ENCODE results near the gene MEG3.

Gene MEG3

DNA sequence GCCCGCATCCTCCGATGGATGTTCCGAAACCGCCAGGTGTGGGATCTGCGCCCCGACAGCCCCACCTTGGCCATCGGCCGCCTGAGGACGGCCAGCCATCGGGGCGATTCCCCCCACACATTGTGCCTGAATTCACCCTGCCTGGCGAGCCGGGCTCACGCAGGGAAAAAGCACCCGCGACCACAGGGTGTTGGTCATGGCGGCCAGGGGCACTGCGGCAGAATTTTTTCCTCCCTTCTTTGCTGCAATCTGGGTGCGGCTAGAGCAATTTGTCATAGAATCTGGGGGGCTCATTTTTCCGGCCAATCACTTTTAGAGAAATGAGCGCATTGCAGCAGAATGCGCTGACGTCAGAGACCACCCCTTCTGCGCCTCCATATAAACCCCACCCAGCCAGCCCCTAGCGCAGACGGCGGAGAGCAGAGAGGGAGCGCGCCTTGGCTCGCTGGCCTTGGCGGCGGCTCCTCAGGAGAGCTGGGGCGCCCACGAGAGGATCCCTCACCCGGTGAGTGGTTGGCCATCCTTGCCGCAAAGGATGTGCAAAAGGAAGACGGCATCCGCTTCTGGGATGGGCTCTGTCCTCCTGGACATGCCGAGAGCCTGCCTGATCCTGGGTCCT is at the start of gene MEG3:
TSS of gene MEG3 (plus strand) at position 406 of the 619 bp plus-strand sequence.
- no peak for DNase-seq (ENCODE audit: low read depth)

DNA sequence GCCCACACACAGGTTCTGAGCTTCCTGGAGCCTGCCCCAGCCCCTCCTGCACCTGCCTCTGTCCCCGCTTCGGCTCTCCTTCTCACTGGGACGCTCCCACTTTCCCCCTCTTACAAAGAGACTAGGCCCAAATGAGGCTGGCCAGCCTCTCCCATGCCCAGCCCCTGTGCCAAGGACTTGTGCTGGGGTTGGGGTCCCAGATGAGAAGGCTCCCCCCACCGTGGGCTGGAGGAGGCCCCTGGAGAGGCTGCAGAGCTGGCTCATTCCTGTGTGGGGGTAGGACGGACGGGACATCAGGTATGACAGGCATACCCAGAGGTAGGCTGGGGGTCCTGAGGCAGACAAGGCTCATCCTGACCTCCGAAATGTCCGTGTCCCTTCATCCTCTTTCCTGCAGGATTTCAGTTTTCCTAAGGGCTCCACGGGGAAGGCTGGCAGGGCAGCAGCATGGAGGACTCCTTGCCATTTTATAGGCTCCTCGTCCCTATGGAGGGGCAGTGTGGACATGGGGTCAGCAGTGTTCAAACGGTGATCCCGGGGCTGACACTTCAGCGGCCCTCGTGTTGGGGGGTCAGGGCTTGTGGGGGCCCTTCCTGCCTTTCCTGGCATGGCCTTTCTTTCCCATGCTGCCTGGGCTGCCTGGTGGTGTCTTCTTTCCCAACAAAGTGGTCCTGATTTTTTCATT is 49.1 kb upstream of the MEG3 start:
- no peak for DNase-seq (ENCODE audit: low read depth)

DNA sequence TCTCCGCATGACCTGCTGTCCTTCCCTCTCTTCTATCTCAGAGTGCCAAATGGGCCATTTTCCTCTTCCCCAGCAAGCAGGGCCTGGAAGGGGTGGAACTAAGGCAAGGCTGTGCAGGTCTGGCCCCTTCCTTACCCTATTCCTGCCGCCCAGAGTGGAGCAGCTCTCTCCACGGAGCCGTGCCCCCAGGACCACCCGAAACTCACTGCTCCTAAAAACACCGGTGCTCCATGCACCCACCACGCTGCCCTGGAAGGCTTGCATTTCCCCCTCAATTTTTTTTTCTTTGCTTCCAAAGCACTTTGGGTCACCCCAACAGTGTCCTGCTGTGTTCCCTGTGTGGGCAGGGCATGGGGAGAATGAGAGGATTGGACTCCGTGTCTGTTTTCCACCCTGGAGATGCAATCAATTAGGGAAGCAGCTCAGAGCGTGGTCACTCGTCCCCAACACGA is 48.5 kb upstream of the MEG3 start:
- no peak for DNase-seq (ENCODE audit: low read depth)

DNA sequence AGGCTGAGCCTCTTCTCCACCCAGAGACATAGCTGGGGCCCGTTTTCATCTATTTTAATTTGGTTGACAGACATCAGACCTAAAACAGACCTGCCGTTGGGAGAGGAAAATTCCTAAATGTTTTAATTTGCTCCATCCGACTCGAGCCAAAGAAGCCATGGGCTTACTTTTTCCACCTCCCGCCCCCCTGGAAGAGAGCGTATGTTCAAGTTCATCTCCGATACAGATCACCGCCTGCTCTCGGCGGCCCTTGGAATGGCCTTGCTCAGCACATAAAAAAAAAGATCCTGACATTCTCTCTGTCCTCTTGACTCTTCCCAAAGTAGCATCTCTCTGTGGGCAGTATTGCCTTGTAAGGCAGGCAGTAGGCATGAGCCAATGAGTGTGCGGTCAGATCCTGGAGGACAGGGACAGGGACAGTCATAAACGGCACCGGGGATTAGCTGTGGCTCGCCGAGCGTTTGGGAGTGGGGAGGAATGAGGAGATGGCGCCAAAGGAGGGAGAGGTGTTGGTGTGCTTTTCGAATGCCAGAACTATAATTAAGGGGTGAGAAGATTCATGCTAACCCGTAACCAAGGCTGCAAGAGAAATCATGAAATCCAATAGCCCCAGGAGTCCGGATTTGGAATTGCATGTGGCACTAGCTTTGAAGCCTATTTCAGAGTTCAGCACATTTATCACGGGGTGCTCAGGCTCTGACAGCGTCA is 47.9 kb upstream of the MEG3 start:
- DNase-seq (ENCODE audit: low read depth), result no peak

DNA sequence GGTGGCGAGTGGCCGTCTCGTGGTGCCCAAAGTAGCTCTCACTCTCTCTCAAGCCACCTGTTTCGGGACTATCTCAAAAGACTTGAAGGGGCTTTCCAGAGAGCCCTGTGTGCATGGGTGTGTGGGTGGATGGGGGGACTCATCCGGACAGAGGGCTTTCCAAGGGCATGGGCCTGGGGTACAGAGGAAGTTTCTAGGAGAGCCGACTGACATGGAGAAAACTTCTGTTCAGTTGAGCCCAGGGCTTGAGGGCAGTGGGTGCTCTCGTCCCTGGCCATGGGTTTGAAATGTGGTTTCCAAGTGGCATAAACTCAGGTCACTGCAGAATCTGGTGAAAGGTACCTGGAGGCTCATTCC is 47.4 kb upstream of the MEG3 start:
- no peak for DNase-seq (ENCODE audit: low read depth)

DNA sequence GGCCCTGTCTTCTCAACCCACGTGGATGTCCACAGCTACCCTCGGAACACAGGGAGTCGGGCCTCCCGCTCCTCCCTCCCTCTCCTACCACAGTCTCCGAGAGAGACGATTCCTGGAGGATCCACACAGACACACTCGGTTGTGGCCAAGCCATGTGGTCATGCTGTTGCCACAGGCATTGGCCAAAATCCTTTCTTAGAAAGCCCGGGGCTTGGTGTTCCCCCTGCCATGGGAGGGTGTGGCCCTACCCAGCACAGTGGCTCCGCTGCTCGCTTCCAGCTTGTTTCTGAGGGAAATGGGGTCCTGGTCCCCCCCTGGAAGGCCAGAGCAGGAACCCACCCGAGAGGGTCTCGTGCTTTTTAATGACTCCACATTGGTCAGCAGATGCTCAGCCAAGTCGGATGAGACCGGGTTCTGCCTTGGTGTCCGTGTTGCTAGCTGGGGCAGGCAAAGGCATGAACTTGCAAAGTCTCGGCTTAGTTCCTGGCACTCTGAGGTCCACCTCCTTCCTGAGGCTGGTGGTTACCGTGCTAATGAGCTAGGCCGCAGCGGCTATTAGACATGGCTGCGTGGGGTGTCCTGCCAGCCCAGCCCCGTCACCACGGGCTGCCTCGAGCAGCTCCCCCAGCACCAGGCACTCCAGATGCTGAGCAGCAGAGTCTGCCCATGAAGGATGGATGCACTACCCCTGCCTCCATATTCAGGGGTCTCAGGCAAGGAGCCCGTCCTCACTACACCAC is 46.8 kb upstream of the MEG3 start:
- no peak for DNase-seq (ENCODE audit: low read depth)

DNA sequence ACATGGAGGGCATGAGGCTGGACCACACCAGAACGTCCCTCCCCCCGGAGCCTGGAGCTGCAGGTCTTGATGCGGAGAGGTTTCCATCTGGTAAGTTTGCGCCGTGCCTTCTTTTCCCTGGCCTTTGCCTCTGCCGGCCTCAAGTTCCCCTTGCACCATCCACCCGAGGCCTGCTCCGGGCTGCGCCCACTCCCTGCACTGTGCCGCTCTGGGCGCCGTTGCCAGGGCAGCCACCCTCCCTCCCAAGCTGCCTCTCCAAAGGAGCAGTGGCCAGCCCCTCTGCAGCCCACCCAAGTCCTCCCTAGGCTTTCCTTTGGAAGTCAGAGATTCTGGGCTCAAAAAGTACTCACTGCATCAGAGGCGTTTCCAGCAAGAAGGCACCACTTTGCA is 46.2 kb upstream of the MEG3 start:
- no peak for DNase-seq (ENCODE audit: low read depth)

DNA sequence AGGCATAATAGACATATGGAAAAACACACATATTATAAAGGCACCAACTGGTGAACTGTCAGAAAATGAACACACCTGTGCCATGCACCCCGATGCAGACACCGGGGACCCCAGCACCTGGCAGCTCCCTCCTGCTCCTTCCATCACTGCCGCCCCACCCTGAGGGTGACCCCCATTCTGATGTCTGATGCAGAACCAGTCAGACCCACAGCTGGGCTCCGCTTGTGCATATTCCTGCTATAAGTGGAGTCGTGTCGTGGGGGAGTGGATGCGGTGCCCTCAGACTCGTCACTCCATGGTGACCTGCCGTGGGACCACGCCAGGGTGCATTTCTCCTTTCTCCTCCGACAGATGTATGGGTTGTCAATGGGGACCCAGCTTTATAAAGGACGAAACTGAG is 45.7 kb upstream of the MEG3 start:
- DNase-seq (ENCODE audit: low read depth), result no peak

DNA sequence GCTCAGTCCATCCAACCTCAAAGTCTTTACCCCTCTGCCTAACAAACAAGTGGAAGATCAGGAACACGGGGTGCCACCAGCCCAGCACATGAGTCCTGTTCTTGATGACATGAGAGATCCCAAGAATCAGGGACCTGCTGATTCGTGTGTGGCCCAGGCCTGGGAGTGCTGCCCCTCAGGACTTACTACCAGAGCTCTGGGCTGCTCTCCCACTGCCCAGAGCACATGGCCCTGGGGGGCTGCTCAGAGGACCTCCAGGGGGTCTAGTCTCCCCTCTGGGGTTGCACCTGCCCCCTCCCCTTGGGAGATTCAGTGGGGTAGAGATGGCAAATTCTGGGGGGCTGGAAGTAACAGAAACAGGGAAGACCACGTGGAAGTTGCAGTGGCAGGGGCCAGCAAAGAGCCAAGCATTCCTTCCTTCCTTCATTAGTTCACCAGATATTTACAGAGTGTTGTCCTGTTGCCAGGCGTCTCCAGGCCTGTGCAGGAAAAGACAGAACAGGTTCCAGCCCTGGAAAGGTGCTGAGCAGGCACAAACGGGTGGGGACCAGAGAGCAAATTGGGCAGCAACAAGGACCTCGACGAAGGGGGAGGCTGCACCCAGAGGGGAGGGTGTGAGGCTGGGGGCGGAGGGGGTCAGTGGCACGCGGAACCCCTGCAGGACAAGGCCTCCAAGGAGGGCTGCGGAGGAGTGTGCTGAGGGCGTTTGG is 45.1 kb upstream of the MEG3 start:
- no peak for DNase-seq (ENCODE audit: low read depth)

DNA sequence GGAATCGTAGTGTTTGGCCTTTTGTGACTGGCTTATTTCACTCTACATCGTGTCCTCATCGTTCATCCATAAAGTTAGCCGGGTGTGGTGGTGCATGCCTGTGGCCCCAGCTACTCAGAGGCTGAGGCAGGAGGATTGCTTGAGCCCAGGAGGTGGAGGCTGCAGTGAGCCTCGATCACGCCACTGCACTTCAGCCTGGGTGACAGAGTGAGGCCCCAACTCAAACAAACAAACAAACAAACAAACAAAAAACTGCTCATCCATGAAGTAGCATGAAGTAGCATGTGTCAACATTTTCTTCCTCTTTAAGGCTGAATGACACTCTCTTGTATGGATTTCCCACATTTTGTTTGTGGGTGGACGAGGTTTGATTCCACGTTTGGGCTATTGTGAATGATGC is 44.0 kb upstream of the MEG3 start:
- DNase-seq (ENCODE audit: low read depth), result no peak

DNA sequence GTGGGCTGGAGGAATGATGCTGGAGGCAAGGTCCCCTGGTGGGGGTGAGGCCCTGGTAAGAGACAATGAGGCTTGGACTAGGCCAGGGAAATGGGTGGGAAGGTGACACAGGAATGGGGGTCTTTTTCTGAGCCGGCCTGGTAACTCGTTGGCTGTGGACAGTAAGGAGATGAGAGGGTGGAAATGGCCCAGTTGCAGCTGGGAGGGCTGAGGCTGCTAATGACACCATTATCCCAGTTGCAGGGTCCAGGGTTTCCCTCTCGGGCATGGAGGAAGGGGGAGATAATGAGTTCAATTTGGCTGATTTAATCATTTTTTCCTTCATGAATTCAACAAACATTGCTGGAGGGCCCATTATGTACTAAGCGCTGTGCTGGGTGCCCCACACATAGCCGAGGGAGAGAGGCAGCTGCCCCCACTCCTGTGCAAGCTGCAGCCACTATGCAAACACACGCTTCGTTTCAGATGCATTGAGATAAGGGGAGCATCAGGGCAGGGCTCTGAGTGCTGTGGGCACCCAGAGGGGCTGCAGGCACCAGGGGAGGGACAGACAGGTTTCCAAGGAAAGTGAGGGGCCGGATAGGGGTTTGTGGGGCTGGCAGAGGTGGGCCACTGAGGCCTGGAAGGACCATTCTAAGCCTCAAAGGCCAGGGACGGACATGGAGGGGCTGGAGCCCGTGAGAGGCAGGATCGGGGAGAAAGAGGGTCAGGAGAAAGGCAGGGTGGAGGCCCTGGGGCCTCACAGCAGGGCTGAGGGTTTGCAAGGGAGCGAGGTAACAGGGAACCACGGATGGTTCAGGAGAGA is 43.2 kb upstream of the MEG3 start:
- DNase-seq (ENCODE audit: low read depth), result no peak

DNA sequence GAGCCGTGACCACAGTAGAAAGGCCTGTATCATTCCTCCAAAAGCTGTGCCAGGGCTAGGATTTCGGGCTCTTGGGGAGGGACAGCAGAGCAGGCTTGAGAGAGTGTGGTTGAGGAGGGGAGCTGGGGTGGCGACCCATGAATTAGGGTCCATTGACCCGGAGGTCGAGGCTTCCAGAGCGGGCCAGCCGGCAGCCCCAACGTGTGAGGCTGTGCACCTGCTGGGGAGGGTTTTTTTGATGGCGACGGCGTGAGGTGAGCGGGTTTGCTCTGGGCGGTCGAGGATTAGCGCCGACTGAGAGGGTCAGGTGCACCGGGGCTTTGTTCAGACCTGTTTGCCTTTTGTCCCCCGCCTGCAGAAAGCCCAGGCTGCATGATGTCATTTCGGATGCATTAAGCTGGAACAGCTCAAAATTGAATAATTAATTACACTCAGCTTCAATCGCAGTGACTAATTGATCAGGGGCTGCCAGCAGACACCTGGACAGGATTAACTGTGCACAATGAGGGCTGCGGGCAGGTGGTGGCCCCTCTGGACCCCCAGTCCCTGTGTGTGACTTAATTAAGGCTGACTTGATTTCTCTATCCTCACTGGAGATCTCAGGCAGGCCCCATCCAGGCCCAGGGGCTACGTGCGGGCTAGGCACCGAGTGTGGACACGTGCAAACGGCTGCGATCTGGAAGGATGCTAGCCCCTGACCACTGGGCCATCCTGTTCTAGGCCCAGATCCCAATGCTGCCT is 42.1 kb upstream of the MEG3 start:
- DNase-seq (ENCODE audit: low read depth), result no peak

DNA sequence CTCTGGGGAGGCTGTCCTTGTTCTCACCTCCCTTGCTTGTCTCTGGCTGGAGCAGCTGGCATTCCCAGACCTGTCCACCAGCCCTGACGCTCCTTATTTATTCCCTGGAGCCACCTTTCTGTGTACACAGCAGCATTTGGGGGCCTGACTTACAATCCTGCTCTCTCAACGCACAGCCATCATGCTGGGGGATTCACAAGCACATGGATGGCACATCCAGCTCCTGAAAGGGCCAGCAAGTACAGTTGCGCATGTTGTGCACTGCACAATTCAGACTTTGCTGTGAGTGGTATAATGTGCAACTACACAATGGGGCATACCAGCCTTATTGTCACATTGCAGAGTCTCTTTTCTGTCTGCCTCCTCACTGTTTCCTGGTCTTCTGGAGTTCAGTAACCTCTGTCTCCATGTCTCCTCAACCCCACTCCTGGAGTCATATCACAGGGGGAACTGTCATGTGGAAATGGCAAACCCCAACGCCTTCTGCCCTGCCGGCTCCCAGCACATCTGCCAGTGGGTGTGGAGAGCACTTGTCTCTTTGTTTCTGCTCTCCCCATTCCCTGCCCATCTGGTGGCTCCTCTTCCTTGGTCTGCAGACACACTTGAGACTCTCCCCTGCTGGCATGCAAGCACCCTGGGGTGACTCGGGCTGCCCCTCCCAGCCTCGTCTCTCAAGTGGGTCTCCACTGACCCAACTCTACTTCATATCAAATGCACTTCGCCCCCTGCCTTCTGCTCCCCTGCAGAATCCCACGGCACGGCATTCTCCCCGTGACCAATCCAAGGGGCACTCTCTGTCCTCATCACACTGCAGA is 41.2 kb upstream of the MEG3 start:
- DNase-seq (ENCODE audit: low read depth), result no peak

DNA sequence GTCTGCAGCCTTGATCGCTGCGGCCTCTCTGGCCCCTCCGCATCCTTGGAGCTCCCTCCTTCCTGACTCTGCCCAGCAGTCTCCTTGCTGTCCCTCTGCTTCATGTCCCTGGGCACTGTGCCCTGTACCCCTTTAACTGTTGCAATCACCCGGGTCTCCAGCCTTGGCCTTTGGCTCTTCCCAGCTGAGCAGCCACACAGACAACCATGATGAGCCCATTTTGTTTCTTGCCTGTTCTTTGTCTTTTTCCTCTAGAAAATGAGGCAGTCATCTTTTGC is 40.6 kb upstream of the MEG3 start:
- no peak for DNase-seq (ENCODE audit: low read depth)

DNA sequence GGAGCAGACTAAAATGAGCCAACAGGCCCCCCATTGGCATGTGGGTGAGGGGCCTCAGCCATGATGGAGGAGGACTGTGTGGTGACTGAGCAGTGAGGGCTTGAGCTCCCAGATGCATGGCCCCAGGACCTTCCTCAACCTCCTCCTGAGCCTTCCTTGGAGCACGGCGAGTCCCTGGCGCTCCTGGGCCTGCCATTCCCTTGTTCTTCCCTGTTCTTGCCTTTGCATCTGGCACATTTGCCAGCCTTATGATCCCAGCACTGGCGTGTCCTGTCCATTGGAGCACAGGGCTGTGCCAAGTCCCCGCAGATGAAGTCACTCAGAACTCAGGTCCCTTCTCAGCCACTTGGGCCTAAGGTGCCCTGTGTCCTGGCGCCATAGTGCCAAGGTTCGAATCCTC is 40.3 kb upstream of the MEG3 start:
- DNase-seq (ENCODE audit: low read depth), result no peak

DNA sequence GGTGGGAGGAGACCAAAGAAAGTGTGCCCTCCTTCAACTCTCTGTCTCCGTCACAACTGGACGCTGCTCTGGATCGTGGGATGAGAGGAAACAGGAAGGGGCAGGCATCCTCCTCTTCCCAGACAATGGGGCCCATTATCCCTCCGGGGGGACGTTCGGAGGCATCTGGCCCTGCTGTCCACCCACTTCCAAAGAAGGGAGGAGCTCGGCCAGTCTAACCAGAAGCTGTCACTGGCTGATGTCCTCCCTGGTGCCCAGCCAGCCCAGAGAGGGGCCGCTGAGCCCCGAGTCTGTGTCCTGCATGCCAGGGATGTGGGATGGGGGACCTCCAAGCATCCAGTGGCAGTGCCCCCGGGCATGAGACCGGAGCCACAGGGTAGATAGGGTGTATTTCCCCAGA is 39.8 kb upstream of the MEG3 start:
- DNase-seq (ENCODE audit: low read depth), result no peak

DNA sequence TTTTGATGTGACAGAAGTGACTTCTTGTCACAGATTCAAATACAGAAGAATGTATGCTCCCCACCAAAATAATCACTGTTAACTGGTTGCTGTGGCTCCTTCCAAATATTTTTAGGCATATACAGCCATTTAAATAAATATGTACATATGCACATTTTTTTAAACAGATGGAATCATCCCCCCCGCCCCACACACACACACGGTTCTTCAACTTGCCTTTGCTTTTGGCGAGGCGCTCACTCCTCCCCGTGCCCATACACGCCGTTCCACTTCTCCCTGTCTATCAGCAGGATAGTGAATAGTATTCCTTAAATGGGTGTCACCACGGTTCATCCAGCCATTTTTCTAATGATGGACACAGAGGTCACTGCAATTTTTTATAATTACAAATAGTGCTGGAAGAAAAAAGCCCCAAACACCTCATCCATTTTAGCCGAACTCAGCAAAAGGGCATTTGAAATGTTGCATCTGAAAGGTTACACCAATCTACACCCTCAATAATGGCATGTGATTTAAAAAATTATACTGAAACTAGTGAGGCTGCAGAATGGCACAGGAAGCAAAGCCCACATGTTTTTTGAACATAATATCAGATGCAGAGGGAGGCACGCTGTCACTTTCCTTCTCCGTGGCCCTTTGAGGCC is 39.2 kb upstream of the MEG3 start:
- DNase-seq (ENCODE audit: low read depth), result no peak

DNA sequence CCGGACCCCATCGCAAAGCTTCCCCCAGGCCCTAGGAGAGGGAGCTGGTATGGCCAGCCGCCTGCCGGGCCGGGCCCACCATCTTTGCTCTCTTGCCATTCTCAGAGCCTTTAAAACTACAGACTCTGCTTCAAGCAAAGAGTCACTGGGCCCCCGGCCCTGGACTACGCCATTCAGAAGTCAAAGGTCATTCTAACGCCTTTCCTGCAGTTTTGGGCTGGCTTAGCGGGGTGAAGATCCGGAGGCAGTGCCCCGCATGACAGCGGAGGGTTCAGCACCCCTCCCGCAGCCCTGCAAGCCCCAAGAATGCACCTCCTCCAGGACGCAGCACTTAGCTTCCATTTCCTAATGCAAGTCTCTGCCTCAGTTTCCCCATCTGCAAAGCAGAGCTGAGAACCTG is 38.3 kb upstream of the MEG3 start:
- DNase-seq (ENCODE audit: low read depth), result no peak

DNA sequence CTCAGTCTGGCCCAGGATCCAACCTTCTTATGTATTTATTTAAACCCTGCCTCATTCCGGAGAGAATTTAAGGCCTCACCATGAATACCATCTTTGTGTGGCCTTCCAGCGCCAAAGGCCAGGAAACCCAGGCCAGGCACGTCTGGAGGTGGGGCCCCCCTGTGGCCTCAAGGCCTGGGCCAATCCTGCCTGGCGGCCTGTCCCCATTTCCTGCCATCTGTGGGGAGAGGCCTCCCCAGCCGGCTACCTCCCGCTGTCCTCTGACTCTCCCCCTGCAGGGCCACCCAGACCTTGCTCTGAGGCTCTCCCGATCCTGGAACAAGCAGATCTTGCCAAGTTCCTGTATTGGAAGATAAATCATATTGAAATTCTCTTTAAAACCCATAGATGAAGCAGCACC is 37.4 kb upstream of the MEG3 start:
- DNase-seq (ENCODE audit: low read depth), result no peak

DNA sequence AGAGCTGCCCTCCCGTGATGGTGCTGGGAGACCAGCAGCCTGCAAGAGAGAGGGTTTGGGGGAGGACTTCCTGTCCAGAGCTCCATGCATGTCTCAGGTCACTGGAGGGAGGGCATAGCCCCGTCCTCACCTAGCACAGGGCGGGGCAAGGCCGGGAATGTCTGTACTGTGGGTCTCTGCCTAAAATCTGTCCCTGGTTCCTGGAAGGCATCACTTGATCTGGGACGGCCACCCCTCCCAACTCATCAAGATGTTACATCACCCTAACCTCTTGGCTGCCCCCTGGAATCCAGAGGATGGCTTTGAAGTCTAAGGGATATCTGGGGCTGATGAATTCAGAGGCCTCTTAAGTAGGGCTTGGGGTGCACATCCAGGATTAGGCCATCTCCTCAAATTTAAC is 37.0 kb upstream of the MEG3 start:
- DNase-seq (ENCODE audit: low read depth), result no peak
